ENCODE measurements around the gene EPG5.

DNA sequence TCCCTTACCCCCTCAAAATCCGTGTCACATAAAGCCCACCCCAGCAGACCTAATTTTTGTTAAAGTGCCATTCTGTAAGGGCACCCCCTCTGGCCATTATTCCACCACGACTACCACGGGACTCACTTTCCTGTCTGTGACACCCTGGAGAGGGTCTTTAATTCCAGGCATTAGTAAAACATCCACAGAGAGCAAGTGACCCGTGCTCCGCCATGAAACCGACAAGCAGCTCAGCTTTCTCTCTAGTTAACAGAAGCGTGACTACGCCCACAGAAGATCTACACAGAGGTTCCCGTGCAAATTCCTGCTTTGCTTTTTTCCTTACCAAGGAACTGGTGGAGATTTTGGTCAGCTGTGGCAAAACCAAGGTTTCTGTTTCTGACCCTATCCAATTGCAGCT lies 137.3 kb downstream of the EPG5 start:
- TF ChIP-seq CTCF (IDR thresholded peaks at IDR 0.05): no peak
- no peak for TF ChIP-seq POLR2AphosphoS5 (IDR thresholded peaks at IDR 0.05; ENCODE audit: low read depth, low read length)
- TF ChIP-seq SIN3A (IDR thresholded peaks at IDR 0.05; ENCODE audit: borderline replicate concordance, insufficient read depth, low read depth, low read length): no peak

All from Panc1 (cell line).